GM19351 (cell line): ENCODE data around the gene CRIM1.

Experiments used
- ATAC-seq: cut with Tn5 transposase; IDR thresholded peaks from one replicate; pipeline ENCODE4 v1.9.1; 2021; ENCODE audit warnings: mild to moderate bottlenecking, moderate library complexity; ENCODE audit not compliant: unreplicated experiment

CRIM1 gene

DNA sequence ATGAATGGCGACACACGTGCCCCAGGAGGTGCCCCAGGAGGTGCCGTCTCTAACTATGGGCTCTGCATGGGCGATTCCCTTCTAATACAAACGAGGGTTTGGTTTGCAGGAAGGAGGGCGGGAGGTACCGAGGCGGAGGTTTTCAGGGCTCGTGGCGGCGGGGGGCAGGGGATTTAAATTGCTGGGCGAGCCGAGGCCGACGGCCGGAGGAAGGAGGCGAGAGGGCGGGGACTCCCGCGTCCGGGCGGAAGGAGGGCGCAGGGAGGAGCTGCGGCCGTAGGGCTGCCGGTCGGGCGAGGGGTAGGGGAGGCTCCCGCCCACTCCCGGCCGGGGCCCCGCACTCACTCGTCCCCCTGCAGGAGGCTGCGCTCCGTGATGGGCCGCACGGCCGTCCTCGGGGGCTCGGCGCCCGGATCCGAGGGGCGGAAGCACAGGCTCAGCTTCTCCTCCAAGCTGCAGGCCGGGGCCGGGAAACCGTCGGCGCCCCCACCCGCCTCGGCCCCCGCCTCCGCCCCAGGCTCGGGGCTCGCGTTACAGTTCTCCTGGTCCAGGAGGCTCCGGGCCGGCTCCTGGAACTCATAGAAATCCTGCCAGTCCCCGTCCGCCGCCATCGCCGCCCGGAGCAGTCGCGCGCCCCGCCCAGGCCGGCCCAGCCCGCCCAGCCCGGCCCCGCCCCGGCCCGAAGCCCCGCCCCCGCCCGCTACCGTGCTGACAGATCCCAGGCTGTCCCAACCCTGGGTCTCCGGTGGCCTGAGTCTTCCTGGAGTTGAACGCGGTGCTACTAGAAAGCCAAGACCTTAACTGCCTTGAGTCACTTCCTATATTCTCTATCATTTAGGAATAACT, 242.2 kb downstream of the CRIM1 start, which contains the start of gene FEZ2:
TSS of gene FEZ2 (minus strand) at position 637 of the 846 bp plus-strand sequence. CDS start at position 611, 26 bp downstream.
- peak; percentile 97 for ATAC-seq
